K562 (cell line): Measurements from ENCODE around the gene GRK4.

Experiments used
- ATF6 ChIP-seq: sonication (generic); formaldehyde crosslinking; IDR thresholded peaks from 2 replicates; pipeline ENCODE4 v1.4.0; 2020; ENCODE audit warnings: mild to moderate bottlenecking, missing genetic modification reagents
- JUND ChIP-seq, 2 experiments: IDR thresholded peaks; 2 replicates in 1 of 2; 3 replicates in 1 of 2; pipeline ENCODE4 v1.6.1; 2011; ENCODE audit warnings: borderline replicate concordance in 2 of 2, low read depth in 2 of 2, low read length in 2 of 2, improper control_type of control experiment in 1 of 2, missing biosample characterization in 1 of 2, missing genetic modification characterization in 1 of 2, missing genetic modification reagents in 1 of 2
- NBN ChIP-seq: fragments of 450-650 bp; IDR thresholded peaks from 2 replicates; pipeline ENCODE4 v1.6.1; 2016; ENCODE audit warnings: low read depth, mild to moderate bottlenecking
- NFE2 ChIP-seq: IDR thresholded peaks from 2 replicates; pipeline ENCODE4 v1.6.1; 2014; ENCODE audit warnings: antibody characterized with exemption, low read depth
- NR2C2 ChIP-seq, 2 experiments: fragments of 200-800 bp in 1 of 2; sonication (Bioruptor generic) in 1 of 2; sonication (generic) in 1 of 2; formaldehyde crosslinking in 1 of 2; IDR thresholded peaks; 2 replicates each; pipeline versions ENCODE4 v1.6.1 to v1.8.0; 2016 to 2022; ENCODE audit warnings: mild to moderate bottlenecking in 1 of 2, missing compliant biosample characterization in 1 of 2, missing genetic modification characterization in 1 of 2, missing genetic modification reagents in 1 of 2
- TAF1 ChIP-seq: IDR thresholded peaks from 2 replicates; pipeline ENCODE4 v1.6.1; 2011; ENCODE audit warnings: mild to moderate bottlenecking, low read length, moderate library complexity; ENCODE audit not compliant: insufficient read depth, control insufficient read depth, severe bottlenecking; ENCODE audit errors: extremely low read depth
- TOE1 ChIP-seq, 2 experiments: fragments of 450-650 bp in 1 of 2; sonication (generic) in 1 of 2; formaldehyde crosslinking in 1 of 2; IDR thresholded peaks; 2 replicates each; pipeline versions ENCODE4 v1.7.1 to v1.8.0; 2016 to 2022; ENCODE audit warnings: borderline replicate concordance in 2 of 2, mild to moderate bottlenecking in 2 of 2, antibody characterized with exemption in 1 of 2, inconsistent platforms in 1 of 2, low read depth in 1 of 2, missing genetic modification reagents in 1 of 2, moderate library complexity in 1 of 2
- TF ChIP-seq, protein P1 (sequence below), 3 experiments: IDR thresholded peaks in 2 of 3; conservative IDR thresholded peaks in 1 of 3; 2 replicates each; pipeline ENCODE4 v1.5.1; 2011 to 2012; ENCODE audit warnings: low read length in 3 of 3, mild to moderate bottlenecking in 3 of 3, control low read depth in 2 of 3, improper control_type of control experiment in 1 of 3, inconsistent platforms in 1 of 3, low read depth in 1 of 3, mixed read lengths in 1 of 3, moderate library complexity in 1 of 3; ENCODE audit not compliant: insufficient read depth in 2 of 3
- TF ChIP-seq, protein P2 (sequence below): fragments of 250-450 bp; sonication (Bioruptor Pico); IDR thresholded peaks from 2 replicates; pipeline ENCODE4 v1.8.0; 2022; ENCODE audit warnings: inconsistent platforms
- TF ChIP-seq, protein P3 (sequence below): sonication (generic); formaldehyde crosslinking; IDR thresholded peaks from 2 replicates; pipeline ENCODE4 v1.8.1; 2023; ENCODE audit warnings: mild to moderate bottlenecking, missing genetic modification reagents
- TF ChIP-seq, protein P4 (sequence below): fragments of 200-400 bp; formaldehyde crosslinking; IDR thresholded peaks from 2 replicates; pipeline ENCODE4 v1.6.1; 2017; ENCODE audit warnings: mild to moderate bottlenecking, low read depth, low read length, moderate library complexity

DNA sequence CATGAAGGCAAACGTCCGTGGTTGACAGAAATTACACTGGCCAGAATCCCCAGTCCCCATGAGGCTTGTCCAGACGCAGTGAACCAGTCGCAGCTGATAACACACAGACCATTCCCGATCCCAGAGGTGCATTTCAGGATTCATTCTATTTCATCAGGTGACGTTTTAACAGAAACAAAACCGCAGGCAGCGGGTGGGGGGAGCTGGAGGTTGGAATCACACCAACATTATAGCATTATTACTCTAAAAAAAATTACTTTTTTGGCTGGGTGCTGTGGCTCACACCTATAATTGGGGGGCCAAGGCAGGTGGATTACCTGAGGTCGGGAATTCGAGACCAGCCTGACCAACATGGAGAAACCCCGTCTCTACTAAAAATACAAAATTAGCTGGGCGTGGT is 25.4 kb upstream of the GRK4 start:
- TF ChIP-seq ATF6 (CRISPR knock-in tag), result no peak
- TF ChIP-seq, protein P1, sequence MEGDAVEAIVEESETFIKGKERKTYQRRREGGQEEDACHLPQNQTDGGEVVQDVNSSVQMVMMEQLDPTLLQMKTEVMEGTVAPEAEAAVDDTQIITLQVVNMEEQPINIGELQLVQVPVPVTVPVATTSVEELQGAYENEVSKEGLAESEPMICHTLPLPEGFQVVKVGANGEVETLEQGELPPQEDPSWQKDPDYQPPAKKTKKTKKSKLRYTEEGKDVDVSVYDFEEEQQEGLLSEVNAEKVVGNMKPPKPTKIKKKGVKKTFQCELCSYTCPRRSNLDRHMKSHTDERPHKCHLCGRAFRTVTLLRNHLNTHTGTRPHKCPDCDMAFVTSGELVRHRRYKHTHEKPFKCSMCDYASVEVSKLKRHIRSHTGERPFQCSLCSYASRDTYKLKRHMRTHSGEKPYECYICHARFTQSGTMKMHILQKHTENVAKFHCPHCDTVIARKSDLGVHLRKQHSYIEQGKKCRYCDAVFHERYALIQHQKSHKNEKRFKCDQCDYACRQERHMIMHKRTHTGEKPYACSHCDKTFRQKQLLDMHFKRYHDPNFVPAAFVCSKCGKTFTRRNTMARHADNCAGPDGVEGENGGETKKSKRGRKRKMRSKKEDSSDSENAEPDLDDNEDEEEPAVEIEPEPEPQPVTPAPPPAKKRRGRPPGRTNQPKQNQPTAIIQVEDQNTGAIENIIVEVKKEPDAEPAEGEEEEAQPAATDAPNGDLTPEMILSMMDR (IDR thresholded peaks at IDR 0.05 in 2 of 3, conservative IDR thresholded peaks at IDR 0.05 in 1 of 3; ENCODE audit: insufficient read depth in 2 of 3, low read depth in 1 of 3, low read length in 3 of 3), result no peak
- TF ChIP-seq NBN, result no peak
- TF ChIP-seq, protein P2, sequence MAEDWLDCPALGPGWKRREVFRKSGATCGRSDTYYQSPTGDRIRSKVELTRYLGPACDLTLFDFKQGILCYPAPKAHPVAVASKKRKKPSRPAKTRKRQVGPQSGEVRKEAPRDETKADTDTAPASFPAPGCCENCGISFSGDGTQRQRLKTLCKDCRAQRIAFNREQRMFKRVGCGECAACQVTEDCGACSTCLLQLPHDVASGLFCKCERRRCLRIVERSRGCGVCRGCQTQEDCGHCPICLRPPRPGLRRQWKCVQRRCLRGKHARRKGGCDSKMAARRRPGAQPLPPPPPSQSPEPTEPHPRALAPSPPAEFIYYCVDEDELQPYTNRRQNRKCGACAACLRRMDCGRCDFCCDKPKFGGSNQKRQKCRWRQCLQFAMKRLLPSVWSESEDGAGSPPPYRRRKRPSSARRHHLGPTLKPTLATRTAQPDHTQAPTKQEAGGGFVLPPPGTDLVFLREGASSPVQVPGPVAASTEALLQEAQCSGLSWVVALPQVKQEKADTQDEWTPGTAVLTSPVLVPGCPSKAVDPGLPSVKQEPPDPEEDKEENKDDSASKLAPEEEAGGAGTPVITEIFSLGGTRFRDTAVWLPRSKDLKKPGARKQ (CRISPR knock-in tag), result no peak
- no peak for TF ChIP-seq TOE1 (IDR thresholded peaks at IDR 0.05; ENCODE audit: borderline replicate concordance)
- no peak for TF ChIP-seq TOE1 (CRISPR knock-in tag; IDR thresholded peaks at IDR 0.05; ENCODE audit: borderline replicate concordance, low read depth)
- TF ChIP-seq TAF1, result no peak
- no peak for TF ChIP-seq NFE2
- TF ChIP-seq, protein P3, sequence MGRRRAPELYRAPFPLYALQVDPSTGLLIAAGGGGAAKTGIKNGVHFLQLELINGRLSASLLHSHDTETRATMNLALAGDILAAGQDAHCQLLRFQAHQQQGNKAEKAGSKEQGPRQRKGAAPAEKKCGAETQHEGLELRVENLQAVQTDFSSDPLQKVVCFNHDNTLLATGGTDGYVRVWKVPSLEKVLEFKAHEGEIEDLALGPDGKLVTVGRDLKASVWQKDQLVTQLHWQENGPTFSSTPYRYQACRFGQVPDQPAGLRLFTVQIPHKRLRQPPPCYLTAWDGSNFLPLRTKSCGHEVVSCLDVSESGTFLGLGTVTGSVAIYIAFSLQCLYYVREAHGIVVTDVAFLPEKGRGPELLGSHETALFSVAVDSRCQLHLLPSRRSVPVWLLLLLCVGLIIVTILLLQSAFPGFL (CRISPR knock-in tag), result no peak
- TF ChIP-seq, protein P4, sequence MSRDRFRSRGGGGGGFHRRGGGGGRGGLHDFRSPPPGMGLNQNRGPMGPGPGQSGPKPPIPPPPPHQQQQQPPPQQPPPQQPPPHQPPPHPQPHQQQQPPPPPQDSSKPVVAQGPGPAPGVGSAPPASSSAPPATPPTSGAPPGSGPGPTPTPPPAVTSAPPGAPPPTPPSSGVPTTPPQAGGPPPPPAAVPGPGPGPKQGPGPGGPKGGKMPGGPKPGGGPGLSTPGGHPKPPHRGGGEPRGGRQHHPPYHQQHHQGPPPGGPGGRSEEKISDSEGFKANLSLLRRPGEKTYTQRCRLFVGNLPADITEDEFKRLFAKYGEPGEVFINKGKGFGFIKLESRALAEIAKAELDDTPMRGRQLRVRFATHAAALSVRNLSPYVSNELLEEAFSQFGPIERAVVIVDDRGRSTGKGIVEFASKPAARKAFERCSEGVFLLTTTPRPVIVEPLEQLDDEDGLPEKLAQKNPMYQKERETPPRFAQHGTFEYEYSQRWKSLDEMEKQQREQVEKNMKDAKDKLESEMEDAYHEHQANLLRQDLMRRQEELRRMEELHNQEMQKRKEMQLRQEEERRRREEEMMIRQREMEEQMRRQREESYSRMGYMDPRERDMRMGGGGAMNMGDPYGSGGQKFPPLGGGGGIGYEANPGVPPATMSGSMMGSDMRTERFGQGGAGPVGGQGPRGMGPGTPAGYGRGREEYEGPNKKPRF, result no peak
- no peak for TF ChIP-seq NR2C2 (CRISPR knock-in tag; IDR thresholded peaks at IDR 0.05)
- no peak for TF ChIP-seq NR2C2 (tag; IDR thresholded peaks at IDR 0.05)
- no peak for TF ChIP-seq JUND (IDR thresholded peaks at IDR 0.05; ENCODE audit: borderline replicate concordance, low read depth, low read length)
- TF ChIP-seq JUND (tag; IDR thresholded peaks at IDR 0.05; ENCODE audit: borderline replicate concordance, low read depth, low read length), result no peak
